ENCODE results near the gene GLIS1. TPM values are rescaled to one million over a fixed set of nuclear protein-coding genes. Genes with fewer than 3 reads are reported as not detected.

Gene GLIS1
- total RNA-seq, 1 experiment from 2014 or later, result not detected

DNA sequence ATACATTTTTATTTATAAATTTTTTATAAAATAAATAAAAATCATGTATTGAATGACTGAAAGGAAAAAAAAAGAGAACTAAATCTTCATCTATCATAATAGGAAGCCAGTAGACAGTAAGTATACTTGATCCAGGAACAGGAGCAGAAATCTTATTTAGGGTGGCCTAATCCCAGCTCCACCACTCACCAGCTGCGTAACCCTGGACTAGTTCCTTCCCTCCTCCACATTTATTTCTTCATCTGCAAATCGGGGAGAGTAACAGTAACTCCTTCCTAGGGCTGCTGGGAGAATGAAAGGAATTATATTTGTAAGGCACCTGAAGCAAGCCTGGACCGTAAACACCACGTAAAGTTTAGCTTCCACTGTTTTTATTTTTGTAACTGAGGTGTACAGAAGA is 17.9 kb downstream of the GLIS1 start:
- H3K4me1 ChIP-seq (replicated peaks; ENCODE audit: insufficient read depth), result no peaks in the 10 kb centered on the region
- no peak overlapping the region for H3K27ac ChIP-seq
- H2AFZ ChIP-seq, result no peak overlapping the region
- H3K9me3 ChIP-seq (ENCODE audit: insufficient read depth, low read depth), result no peaks in the 10 kb centered on the region
- intact Hi-C loops (cut with micrococcal nuclease; ENCODE audit: unreplicated experiment), result no loop called here
- no peak overlapping the region for H3K4me2 ChIP-seq
- H3K36me3 ChIP-seq (ENCODE audit: low read depth), result no peaks in the 10 kb centered on the region
- TF ChIP-seq, protein P1, sequence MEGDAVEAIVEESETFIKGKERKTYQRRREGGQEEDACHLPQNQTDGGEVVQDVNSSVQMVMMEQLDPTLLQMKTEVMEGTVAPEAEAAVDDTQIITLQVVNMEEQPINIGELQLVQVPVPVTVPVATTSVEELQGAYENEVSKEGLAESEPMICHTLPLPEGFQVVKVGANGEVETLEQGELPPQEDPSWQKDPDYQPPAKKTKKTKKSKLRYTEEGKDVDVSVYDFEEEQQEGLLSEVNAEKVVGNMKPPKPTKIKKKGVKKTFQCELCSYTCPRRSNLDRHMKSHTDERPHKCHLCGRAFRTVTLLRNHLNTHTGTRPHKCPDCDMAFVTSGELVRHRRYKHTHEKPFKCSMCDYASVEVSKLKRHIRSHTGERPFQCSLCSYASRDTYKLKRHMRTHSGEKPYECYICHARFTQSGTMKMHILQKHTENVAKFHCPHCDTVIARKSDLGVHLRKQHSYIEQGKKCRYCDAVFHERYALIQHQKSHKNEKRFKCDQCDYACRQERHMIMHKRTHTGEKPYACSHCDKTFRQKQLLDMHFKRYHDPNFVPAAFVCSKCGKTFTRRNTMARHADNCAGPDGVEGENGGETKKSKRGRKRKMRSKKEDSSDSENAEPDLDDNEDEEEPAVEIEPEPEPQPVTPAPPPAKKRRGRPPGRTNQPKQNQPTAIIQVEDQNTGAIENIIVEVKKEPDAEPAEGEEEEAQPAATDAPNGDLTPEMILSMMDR (conservative IDR thresholded peaks at IDR 0.05), result no peak
- no peak for TF ChIP-seq EZH2 (IDR thresholded peaks at IDR 0.05; ENCODE audit: low read depth)
- no TSS peak for BruUV-seq (replicated peaks)
- H3K27me3 ChIP-seq (ENCODE audit: insufficient read depth, low read depth), result peaks cover 42% of the 10 kb centered on the region; the same call in 1 of the 2 replicates
- ChIA-PET POLR2A (ENCODE audit: unreplicated experiment) (no interaction called here), CTCF (no interaction called here)
- no peaks in the 10 kb centered on the region for H4K20me1 ChIP-seq (ENCODE audit: insufficient read depth)
- no peak for DNase-seq
- no peak overlapping the region for H3K4me3 ChIP-seq
- no peaks in the 10 kb centered on the region for H3F3A ChIP-seq (ENCODE audit: insufficient read depth, low read depth)
- H3K79me2 ChIP-seq (ENCODE audit: low read depth), result no peaks in the 10 kb centered on the region
- no peaks in the 10 kb centered on the region for H3K9me2 ChIP-seq (ENCODE audit: insufficient read depth)

DNA sequence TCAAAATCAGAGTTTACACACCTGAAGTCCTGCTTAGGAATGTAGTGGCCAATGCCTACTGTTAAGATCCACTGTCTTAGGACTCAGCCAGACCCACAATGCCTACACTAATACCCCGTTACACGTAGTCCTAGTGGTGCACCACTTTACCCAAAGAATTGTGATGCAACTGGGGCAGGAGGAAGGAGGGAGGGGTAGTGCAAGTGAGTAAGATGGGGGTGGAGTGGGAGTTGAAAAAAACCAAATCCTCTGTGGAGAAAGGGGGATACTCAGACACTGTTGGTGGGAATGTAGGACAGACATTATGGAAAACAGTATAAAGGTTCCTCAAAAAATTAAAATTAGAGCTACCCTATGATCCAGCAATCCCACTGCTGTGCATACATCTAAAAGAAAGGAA is 19.5 kb downstream of the GLIS1 start:
- H4K20me1 ChIP-seq (ENCODE audit: insufficient read depth), result no peaks in the 10 kb centered on the region
- CTCF ChIA-PET, result no interaction called here
- no peak for DNase-seq

DNA sequence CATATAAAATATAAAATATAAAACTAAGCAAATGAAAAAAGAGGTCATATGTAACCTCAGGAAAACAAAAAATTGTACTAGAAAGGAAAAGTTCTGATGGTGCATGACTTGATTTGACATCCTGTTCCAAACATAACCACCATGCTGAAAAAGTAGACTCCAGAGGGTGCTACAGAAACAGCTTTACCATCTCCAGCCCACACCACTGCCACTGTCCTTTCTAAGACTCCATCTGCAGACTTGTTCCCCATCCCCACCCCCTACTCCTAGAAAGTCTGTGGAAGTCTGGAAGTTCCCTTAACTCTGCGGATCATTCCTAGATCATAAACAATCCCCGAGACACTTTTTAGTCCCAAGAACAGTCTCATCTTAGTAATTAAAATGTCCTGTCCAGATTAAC is 20.5 kb downstream of the GLIS1 start:
- Histone ChIP-seq H3K27me3 (ENCODE audit: insufficient read depth, low read depth) (peaks cover 28% of the 10 kb centered on the region; the same call in 1 of the 2 replicates), H3K27ac (no peak overlapping the region), H3K4me1 (replicated peaks; ENCODE audit: insufficient read depth) (no peaks in the 10 kb centered on the region), H2AFZ (no peak overlapping the region), H3K4me3 (no peak overlapping the region), H3K9me2 (ENCODE audit: insufficient read depth) (no peaks in the 10 kb centered on the region), H3K9me3 (ENCODE audit: insufficient read depth, low read depth) (no peaks in the 10 kb centered on the region), H3K4me2 (no peak overlapping the region), H3F3A (ENCODE audit: insufficient read depth, low read depth) (no peaks in the 10 kb centered on the region), H3K79me2 (ENCODE audit: low read depth) (no peaks in the 10 kb centered on the region), H4K20me1 (ENCODE audit: insufficient read depth) (no peaks in the 10 kb centered on the region), H3K36me3 (ENCODE audit: low read depth) (no peaks in the 10 kb centered on the region)
- POLR2A ChIA-PET (ENCODE audit: unreplicated experiment), result no interaction called here
- DNase-seq, result no peak
- CTCF ChIA-PET, result no interaction called here
- no TSS peak for BruUV-seq (replicated peaks)
- intact Hi-C loops (cut with micrococcal nuclease; ENCODE audit: unreplicated experiment), result no loop called here
- no peak for TF ChIP-seq EZH2 (IDR thresholded peaks at IDR 0.05; ENCODE audit: low read depth)
- TF ChIP-seq, protein P1 (conservative IDR thresholded peaks at IDR 0.05), result no peak

More for the DNA sequence above, 19.5 kb downstream of the GLIS1 start:
- Histone ChIP-seq H2AFZ (no peak overlapping the region), H3K27ac (no peak overlapping the region), H3K9me3 (ENCODE audit: insufficient read depth, low read depth) (no peaks in the 10 kb centered on the region), H3K4me3 (no peak overlapping the region), H3K79me2 (ENCODE audit: low read depth) (no peaks in the 10 kb centered on the region), H3K27me3 (ENCODE audit: insufficient read depth, low read depth) (peaks cover 28% of the 10 kb centered on the region; the same call in 1 of the 2 replicates), H3K4me2 (no peak overlapping the region), H3K9me2 (ENCODE audit: insufficient read depth) (no peaks in the 10 kb centered on the region), H3K36me3 (ENCODE audit: low read depth) (no peaks in the 10 kb centered on the region), H3K4me1 (replicated peaks; ENCODE audit: insufficient read depth) (no peaks in the 10 kb centered on the region), H3F3A (ENCODE audit: insufficient read depth, low read depth) (no peaks in the 10 kb centered on the region)
- POLR2A ChIA-PET (ENCODE audit: unreplicated experiment), result no interaction called here
- no peak for TF ChIP-seq EZH2 (IDR thresholded peaks at IDR 0.05; ENCODE audit: low read depth)
- TF ChIP-seq, protein P1 (conservative IDR thresholded peaks at IDR 0.05), result no peak
- BruUV-seq (replicated peaks), result no TSS peak
- intact Hi-C loops (cut with micrococcal nuclease; ENCODE audit: unreplicated experiment), result no loop called here

Data from PC-9 (cell line).